Upper lobe of right lung (tissue), 1 donor: ENCODE measurements around the gene KRTDAP. TPM values are rescaled to one million over a fixed set of nuclear protein-coding genes. Genes with fewer than 3 reads are reported as not detected.

ENCODE experiments used
- ATAC-seq: fragments of 200-7000 bp; cut with Tn5 transposase; one replicate; pipeline ENCODE4 v1.9.1; 2020; ENCODE audit warnings: mild to moderate bottlenecking, moderate library complexity
- DNase-seq: peaks from one replicate; pipeline ENCODE4 v3.0.0-alpha.2; 2020
- H3K27ac ChIP-seq: fragments of 200-600 bp; one replicate; pipeline ENCODE4 v1.8.0; 2022
- H3K27me3 ChIP-seq: fragments of 200-600 bp; one replicate; pipeline ENCODE4 v1.8.0; 2022; ENCODE audit warnings: mild to moderate bottlenecking
- H3K36me3 ChIP-seq: fragments of 200-600 bp; one replicate; pipeline ENCODE4 v1.8.0; 2022
- H3K4me1 ChIP-seq: fragments of 200-600 bp; one replicate; pipeline ENCODE4 v1.8.0; 2022
- H3K4me3 ChIP-seq: fragments of 200-600 bp; one replicate; pipeline ENCODE4 v1.8.0; 2022; ENCODE audit warnings: mild to moderate bottlenecking
- H3K9me3 ChIP-seq: fragments of 200-600 bp; one replicate; pipeline ENCODE4 v1.8.0; 2022
- intact Hi-C: fragments of 100-400 bp; cut with DNase I; formaldehyde crosslinking; loops from one replicate; pipeline ENCODE4 v1.11.0; 2022
- total RNA-seq: library from RNA; stranded (reverse); fragmentation: NEBNext Ultra II Directional; extraction: Animal tissue kit (Norgen Biotek cat#: 25700); gene quantifications from one replicate; pipeline ENCODE4 v1.2.1, GENCODE V29; 2021
- TF ChIP-seq, protein P1 (sequence below): fragments of 200-600 bp; IDR thresholded peaks from one replicate; pipeline ENCODE4 v1.8.0; 2022; ENCODE audit warnings: antibody characterized with exemption
- donor health status: DM: no; HTN: yes; CAD: no; lungs with severe emphysema.

Gene KRTDAP
- total RNA-seq, 1 donor from 2014 or later, result not detected

DNA sequence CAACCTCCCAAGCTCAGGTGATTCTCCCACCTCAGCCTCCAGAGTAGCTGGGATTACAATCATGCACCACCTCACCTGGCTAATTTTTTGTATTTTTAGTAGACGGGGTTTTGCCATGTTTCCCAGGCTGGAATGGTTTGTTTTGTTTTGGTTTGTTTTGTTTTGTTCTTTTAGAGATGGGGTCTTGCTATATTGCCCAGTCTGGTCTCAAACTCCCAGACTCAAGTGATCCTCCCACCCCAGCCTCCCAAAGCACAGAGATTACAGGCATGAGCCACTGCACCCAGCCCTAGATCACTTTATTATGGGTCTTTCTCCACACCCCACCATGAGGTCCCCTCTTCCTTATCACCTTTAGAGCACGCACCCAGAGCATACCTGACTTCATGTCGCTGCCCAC, 8.0 kb upstream of the KRTDAP start:
- Histone ChIP-seq H3K4me3 (no peak overlapping the region), H3K36me3 (no peaks in the 10 kb centered on the region), H3K27me3 (no peaks in the 10 kb centered on the region), H3K4me1 (peaks cover 3% of the 10 kb centered on the region), H3K27ac (no peak overlapping the region), H3K9me3 (no peaks in the 10 kb centered on the region)
- DNase-seq, result no peak
- TF ChIP-seq, protein P1, sequence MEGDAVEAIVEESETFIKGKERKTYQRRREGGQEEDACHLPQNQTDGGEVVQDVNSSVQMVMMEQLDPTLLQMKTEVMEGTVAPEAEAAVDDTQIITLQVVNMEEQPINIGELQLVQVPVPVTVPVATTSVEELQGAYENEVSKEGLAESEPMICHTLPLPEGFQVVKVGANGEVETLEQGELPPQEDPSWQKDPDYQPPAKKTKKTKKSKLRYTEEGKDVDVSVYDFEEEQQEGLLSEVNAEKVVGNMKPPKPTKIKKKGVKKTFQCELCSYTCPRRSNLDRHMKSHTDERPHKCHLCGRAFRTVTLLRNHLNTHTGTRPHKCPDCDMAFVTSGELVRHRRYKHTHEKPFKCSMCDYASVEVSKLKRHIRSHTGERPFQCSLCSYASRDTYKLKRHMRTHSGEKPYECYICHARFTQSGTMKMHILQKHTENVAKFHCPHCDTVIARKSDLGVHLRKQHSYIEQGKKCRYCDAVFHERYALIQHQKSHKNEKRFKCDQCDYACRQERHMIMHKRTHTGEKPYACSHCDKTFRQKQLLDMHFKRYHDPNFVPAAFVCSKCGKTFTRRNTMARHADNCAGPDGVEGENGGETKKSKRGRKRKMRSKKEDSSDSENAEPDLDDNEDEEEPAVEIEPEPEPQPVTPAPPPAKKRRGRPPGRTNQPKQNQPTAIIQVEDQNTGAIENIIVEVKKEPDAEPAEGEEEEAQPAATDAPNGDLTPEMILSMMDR, result no peak
- ATAC-seq, result no peak
- intact Hi-C loops, result loop anchor here (10.0 kb wide), 1 partner anchor 143 kb away; the partner anchor contains the start of gene FFAR3

DNA sequence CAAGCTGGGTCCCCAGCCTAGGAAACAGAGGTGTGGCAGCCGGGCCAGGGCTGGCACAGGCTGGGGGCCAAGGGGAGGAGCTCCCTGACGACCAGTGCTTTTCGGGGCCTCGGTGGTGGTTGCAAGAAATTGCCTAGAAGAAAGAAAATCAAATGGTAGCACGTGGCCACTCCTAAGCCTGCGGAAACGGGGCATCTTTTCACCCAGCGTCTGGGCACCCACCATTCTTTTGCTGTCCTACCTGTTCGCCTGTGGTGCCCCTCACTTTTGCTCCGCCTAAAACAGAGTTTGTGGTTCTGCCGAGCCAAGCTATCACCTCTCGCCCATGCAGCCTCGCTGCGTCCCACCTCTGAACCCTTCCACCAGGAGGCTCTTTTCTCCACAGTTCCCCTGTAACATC, 7.1 kb upstream of the KRTDAP start:
- Histone ChIP-seq H3K4me1 (peaks cover 3% of the 10 kb centered on the region), H3K9me3 (no peaks in the 10 kb centered on the region), H3K36me3 (no peaks in the 10 kb centered on the region), H3K27ac (no peak overlapping the region), H3K4me3 (no peak overlapping the region), H3K27me3 (no peaks in the 10 kb centered on the region)
- no peak for DNase-seq
- intact Hi-C loops, result loop anchor here (10.0 kb wide), 1 partner anchor 143 kb away; the partner anchor contains the start of gene FFAR3
- ATAC-seq, result no peak
- TF ChIP-seq, protein P1, result no peak

DNA sequence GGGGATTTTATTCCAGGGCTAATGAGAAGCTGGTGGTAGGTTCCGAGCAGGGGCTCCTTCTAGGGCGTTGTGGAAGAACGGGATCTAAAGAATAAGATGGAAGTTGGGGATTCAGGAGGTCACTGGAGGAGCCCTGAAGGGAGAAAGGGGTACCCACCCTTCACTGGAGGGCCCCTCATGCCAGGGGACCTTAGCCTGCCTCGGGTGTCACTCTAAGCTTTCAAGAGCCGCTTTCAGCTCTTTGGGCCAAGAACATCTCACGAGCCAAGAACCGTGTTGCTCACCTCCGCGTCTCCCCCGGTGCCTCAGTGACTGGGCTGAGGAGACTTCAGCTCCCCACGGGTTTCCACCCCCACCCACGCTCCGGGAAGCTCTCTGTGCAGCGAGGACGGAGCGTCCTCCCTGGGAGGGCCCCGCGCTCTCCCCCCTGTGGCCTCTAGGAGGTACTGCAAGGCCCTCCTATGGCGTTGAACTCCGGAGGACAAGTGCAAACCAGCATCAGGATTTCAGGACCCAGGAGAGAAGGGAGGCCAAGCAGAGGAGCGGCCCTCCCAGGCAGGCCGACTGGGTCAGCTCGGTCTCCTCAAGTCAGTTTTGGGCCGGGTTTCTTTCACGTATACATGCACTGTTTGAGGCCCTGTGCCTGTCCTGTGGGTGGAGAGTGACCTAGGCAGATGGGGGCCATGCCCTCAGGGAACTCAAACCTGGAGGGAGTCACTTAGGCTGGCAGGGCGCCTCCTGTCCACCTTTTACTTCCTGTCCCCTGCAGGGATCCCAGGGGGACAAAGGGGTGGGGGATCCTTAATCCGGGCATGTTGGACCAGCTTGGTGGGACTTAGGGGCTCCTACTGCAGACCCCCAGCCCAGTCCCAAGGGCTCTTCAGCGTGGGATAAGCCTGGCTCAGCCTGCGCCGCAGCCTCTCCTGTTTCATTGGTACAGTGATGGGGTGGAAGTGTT, 5.1 kb upstream of the KRTDAP start:
- peak; percentile 98 for ATAC-seq

DNA sequence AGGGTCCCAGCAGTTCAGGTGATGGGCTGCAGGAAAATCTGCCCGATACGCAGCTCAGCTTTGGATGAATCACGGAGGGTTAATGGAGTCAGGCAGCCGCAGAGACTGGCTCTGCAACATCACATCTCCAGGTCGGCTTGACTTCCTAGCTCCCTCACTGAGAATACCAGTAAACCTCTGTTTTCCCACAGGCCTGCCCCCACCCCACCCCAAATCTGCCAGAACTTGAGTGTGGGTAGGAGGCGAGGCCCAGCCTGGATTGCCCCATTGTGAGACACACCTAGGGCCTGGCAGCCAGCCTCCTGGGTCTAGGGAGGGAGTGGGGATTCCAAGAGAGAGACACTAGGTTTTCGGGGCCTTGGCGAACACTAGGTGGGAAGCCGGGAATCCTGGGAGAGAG, 3.7 kb upstream of the KRTDAP start:
- DNase-seq (no peak), ATAC-seq (no peak)
- H3K27me3 ChIP-seq, result peaks cover 8% of the 10 kb centered on the region
- no peaks in the 10 kb centered on the region for H3K9me3 ChIP-seq
- no peak overlapping the region for H3K27ac ChIP-seq
- TF ChIP-seq, protein P1, result no peak
- intact Hi-C loops, result loop anchor here (10.0 kb wide), 1 partner anchor 139 kb away; the partner anchor contains the start of gene FFAR3
- H3K4me3 ChIP-seq, result no peak overlapping the region
- H3K36me3 ChIP-seq, result no peaks in the 10 kb centered on the region
- peaks cover 3% of the 10 kb centered on the region for H3K4me1 ChIP-seq

More for the DNA sequence above, 5.1 kb upstream of the KRTDAP start:
- Histone ChIP-seq H3K36me3 (no peaks in the 10 kb centered on the region), H3K4me1 (peaks cover 3% of the 10 kb centered on the region), H3K27me3 (peaks cover 8% of the 10 kb centered on the region), H3K27ac (no peak overlapping the region), H3K4me3 (no peak overlapping the region), H3K9me3 (no peaks in the 10 kb centered on the region)
- DNase-seq, result peak; percentile 86
- TF ChIP-seq, protein P1, result peak; percentile 98
- intact Hi-C loops, result loop anchor here (10.0 kb wide), 1 partner anchor 141 kb away; the partner anchor contains the start of gene FFAR3

DNA sequence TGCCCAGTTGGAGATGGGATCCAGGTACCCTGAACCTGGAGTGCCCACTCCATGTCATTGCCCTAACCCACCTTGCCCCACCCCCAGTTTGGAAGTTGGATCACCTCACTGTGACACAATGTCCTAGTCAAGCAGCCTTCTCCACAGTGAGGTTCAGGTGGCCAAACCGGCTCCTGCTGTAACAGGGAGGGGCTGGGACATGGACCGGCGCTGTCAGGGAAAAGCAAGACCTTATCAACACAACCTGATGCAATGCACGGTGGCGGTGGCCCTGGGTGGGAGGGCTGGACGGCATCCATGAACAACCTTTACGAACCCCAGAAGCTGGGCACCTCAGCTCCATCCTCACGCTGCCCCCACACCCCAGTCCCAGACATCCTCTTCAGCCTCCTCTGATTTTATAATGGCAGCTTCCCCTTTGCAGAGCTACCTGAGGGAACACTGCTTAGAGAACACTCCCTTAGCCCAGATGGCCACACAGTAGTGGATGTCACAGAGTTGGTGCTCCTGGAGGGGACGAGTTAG, 1.6 kb upstream of the KRTDAP start:
- Histone ChIP-seq H3K27me3 (peaks cover 8% of the 10 kb centered on the region), H3K9me3 (no peaks in the 10 kb centered on the region), H3K4me1 (peaks cover 3% of the 10 kb centered on the region), H3K27ac (no peak overlapping the region), H3K36me3 (no peaks in the 10 kb centered on the region), H3K4me3 (no peak overlapping the region)
- DNase-seq (no peak), ATAC-seq (no peak)
- intact Hi-C loops, result loop anchor here (10.0 kb wide), 1 partner anchor 137 kb away; the partner anchor contains the start of gene FFAR3
- TF ChIP-seq, protein P1, result no peak
